Astrocyte (in vitro differentiated cells and primary cell): ENCODE data around the gene UBE2D2.
"Not testable (repeated sequence)": the region's sequence is repeated elsewhere in the genome, so short reads cannot be mapped to it uniquely, and the experiment has no call there.

Source experiments
- CTCF ChIP-seq: IDR thresholded peaks from 2 replicates; pipeline ENCODE4 v1.5.1; 2011; ENCODE audit warnings: low read depth, mild to moderate bottlenecking, inconsistent platforms, low read length, moderate library complexity; ENCODE audit not compliant: insufficient read depth
- EZH2 ChIP-seq: IDR thresholded peaks from 2 replicates; pipeline ENCODE4 v1.6.1; 2012; ENCODE audit warnings: mild to moderate bottlenecking, low read length, inconsistent platforms; ENCODE audit not compliant: insufficient read depth

GRCh38 chr5:139588116-139588515 lies 27.0 kb downstream of the UBE2D2 start:
- not testable (repeated sequence) for TF ChIP-seq CTCF, EZH2
